ENCODE measurements around the gene WDR55.
"Not testable (repeated sequence)": the region's sequence is repeated elsewhere in the genome, so short reads cannot be mapped to it uniquely, and the experiment has no call there.

WDR55 gene, protein sequence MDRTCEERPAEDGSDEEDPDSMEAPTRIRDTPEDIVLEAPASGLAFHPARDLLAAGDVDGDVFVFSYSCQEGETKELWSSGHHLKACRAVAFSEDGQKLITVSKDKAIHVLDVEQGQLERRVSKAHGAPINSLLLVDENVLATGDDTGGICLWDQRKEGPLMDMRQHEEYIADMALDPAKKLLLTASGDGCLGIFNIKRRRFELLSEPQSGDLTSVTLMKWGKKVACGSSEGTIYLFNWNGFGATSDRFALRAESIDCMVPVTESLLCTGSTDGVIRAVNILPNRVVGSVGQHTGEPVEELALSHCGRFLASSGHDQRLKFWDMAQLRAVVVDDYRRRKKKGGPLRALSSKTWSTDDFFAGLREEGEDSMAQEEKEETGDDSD

DNA sequence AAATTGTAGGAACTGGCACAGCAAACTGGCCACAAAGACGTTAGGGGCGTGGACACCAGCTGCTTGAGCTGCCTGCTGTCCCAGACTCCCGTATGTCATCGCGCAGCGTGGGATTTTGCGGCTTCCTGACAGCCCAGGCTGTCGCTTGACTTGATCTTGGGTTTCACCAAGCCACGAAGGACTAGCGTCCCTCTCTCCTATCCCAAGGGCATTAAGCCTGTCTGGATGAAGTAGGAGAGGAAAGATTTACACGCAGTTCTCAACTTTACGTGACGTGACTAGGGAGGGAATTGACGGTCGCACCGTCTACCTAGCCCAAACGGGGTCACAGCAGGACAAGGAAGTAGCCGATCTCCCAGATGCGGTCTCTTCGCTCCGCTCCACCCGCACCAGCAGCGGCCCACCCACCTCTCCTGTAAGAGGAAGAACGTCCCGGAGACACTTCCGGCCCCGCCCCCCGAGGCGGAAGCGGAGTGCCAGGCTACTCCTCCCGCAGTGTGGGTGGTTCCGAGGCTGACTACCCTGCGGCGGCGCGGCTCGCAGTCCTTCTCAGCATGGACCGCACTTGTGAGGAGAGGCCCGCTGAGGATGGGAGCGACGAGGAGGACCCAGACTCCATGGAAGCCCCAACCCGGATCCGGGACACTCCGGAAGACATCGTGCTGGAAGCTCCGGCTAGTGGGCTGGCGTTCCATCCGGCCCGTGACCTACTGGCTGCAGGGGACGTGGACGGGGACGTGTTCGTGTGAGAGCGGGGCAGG is at the start of gene WDR55:
TSS of gene WDR55 (plus strand) at position 546 of the 761 bp plus-strand sequence. CDS start at position 555, 9 bp downstream.
- Histone ChIP-seq H3K9me2 (replicated peaks; ENCODE audit: low read depth, low read length) (no peaks in the 10 kb centered on the region), H3K4me1 (ENCODE audit: insufficient read depth, low read length, poor library complexity, severe bottlenecking) (peaks cover 26% of the 10 kb centered on the region), H3F3A (ENCODE audit: low read depth) (0 out of 2 replicates have a peak, but pooled peaks cover 4% of the 10 kb centered on the region), H3K9me3 (ENCODE audit: insufficient read depth, low read depth, low read length) (no peaks in the 10 kb centered on the region), H3K79me2 (ENCODE audit: insufficient read depth, low read length) (peaks cover 36% of the 10 kb centered on the region), H3K27me3 (ENCODE audit: insufficient read depth, low read length, poor library complexity, severe bottlenecking) (peaks cover 4% of the 10 kb centered on the region), H4K20me1 (ENCODE audit: insufficient read depth, low read length, poor library complexity, severe bottlenecking) (peaks cover 25% of the 10 kb centered on the region), H3K4me2 (ENCODE audit: low read depth, low read length, poor library complexity, severe bottlenecking) (peak within 1 kb of the TSS; percentile 66), H3K36me3 (ENCODE audit: insufficient read depth, low read length) (peaks cover 50% of the 10 kb centered on the region; the same call in 1 of the 2 replicates), H3K4me3 (ENCODE audit: low read length, poor library complexity, severe bottlenecking) (peak within 1 kb of the TSS; percentile 99), H2AFZ (ENCODE audit: low read length) (peak within 1 kb of the TSS; percentile 74), H3K9ac (ENCODE audit: low read depth, low read length, poor library complexity, severe bottlenecking) (peak within 1 kb of the TSS; percentile 90)
- TF ChIP-seq EZH2phosphoT487 (IDR thresholded peaks at IDR 0.05; ENCODE audit: borderline replicate concordance) = no peak
- no peak for TF ChIP-seq CTCF (conservative IDR thresholded peaks at IDR 0.05; ENCODE audit: low read length)

- no peaks in the 10 kb centered on the region for H3K36me3 ChIP-seq (ENCODE audit: insufficient read depth, low read length)
- no peaks in the 10 kb centered on the region for H3K9me2 ChIP-seq (replicated peaks; ENCODE audit: low read depth, low read length)
- H3K79me2 ChIP-seq (ENCODE audit: insufficient read depth, low read length) = no peaks in the 10 kb centered on the region
- no peaks in the 10 kb centered on the region for H3F3A ChIP-seq (ENCODE audit: low read depth)
- H3K4me2 ChIP-seq (ENCODE audit: low read depth, low read length, poor library complexity, severe bottlenecking) = no peak overlapping the region
- no peak overlapping the region for H3K4me3 ChIP-seq (ENCODE audit: low read length, poor library complexity, severe bottlenecking)
- no peak overlapping the region for H2AFZ ChIP-seq (ENCODE audit: low read length)
- H3K27me3 ChIP-seq (ENCODE audit: insufficient read depth, low read length, poor library complexity, severe bottlenecking) = no peaks in the 10 kb centered on the region
- H3K4me1 ChIP-seq (ENCODE audit: insufficient read depth, low read length, poor library complexity, severe bottlenecking) = no peaks in the 10 kb centered on the region
- no peaks in the 10 kb centered on the region for H4K20me1 ChIP-seq (ENCODE audit: insufficient read depth, low read length, poor library complexity, severe bottlenecking)
- no peak overlapping the region for H3K9ac ChIP-seq (ENCODE audit: low read depth, low read length, poor library complexity, severe bottlenecking)
- no peaks in the 10 kb centered on the region for H3K9me3 ChIP-seq (ENCODE audit: insufficient read depth, low read depth, low read length)
- no peak for TF ChIP-seq CTCF (conservative IDR thresholded peaks at IDR 0.05; ENCODE audit: low read length)
- no peak for TF ChIP-seq EZH2phosphoT487 (IDR thresholded peaks at IDR 0.05; ENCODE audit: borderline replicate concordance)
Observed at GRCh38 chr5:140622301-140622700, 42.4 kb upstream of the WDR55 start.

DNA sequence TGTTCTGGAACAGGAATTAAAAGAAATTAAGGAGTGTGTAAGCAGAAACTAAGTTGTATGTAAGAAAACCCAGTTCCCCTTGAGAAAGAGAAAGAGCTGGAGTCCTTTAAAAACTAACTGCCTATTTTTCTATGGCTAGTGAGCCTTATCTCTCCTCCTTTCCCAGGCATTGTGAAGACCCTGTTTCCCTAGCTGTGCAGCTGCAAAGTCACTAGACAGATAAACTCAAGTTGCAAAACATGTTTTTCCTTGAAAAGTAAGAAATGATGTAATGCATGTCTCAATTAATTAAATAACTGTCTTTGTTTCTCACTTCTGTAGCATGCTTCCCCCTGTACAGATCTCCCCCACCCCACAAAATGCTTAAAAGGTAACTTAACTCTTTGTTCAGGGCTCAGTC is 41.6 kb upstream of the WDR55 start:
- not testable (repeated sequence) for H3F3A ChIP-seq (ENCODE audit: low read depth); H2AFZ ChIP-seq (ENCODE audit: low read length); H4K20me1 ChIP-seq (ENCODE audit: insufficient read depth, low read length, poor library complexity, severe bottlenecking); H3K9ac ChIP-seq (ENCODE audit: low read depth, low read length, poor library complexity, severe bottlenecking); H3K36me3 ChIP-seq (ENCODE audit: insufficient read depth, low read length); H3K4me1 ChIP-seq (ENCODE audit: insufficient read depth, low read length, poor library complexity, severe bottlenecking); H3K27me3 ChIP-seq (ENCODE audit: insufficient read depth, low read length, poor library complexity, severe bottlenecking); H3K79me2 ChIP-seq (ENCODE audit: insufficient read depth, low read length); H3K4me2 ChIP-seq (ENCODE audit: low read depth, low read length, poor library complexity, severe bottlenecking); H3K9me3 ChIP-seq (ENCODE audit: insufficient read depth, low read depth, low read length); H3K9me2 ChIP-seq (replicated peaks; ENCODE audit: low read depth, low read length); H3K4me3 ChIP-seq (ENCODE audit: low read length, poor library complexity, severe bottlenecking)

GRCh38 chr5:140624886-140625285 is 39.8 kb upstream of the WDR55 start:
- not testable (repeated sequence) for H3K9me3 ChIP-seq (ENCODE audit: insufficient read depth, low read depth, low read length); H3K79me2 ChIP-seq (ENCODE audit: insufficient read depth, low read length); H3K27me3 ChIP-seq (ENCODE audit: insufficient read depth, low read length, poor library complexity, severe bottlenecking); H2AFZ ChIP-seq (ENCODE audit: low read length); H4K20me1 ChIP-seq (ENCODE audit: insufficient read depth, low read length, poor library complexity, severe bottlenecking); H3K9me2 ChIP-seq (replicated peaks; ENCODE audit: low read depth, low read length); H3K9ac ChIP-seq (ENCODE audit: low read depth, low read length, poor library complexity, severe bottlenecking); H3K4me3 ChIP-seq (ENCODE audit: low read length, poor library complexity, severe bottlenecking); H3K36me3 ChIP-seq (ENCODE audit: insufficient read depth, low read length); H3F3A ChIP-seq (ENCODE audit: low read depth); H3K4me2 ChIP-seq (ENCODE audit: low read depth, low read length, poor library complexity, severe bottlenecking); H3K4me1 ChIP-seq (ENCODE audit: insufficient read depth, low read length, poor library complexity, severe bottlenecking)
